GM19438 (cell line): Measurements from ENCODE around the gene LIPC.

ENCODE experiments used
- ATAC-seq: cut with Tn5 transposase; IDR thresholded peaks from one replicate; pipeline ENCODE4 v1.9.1; 2021; ENCODE audit warnings: low read depth; ENCODE audit not compliant: unreplicated experiment

The LIPC gene

DNA sequence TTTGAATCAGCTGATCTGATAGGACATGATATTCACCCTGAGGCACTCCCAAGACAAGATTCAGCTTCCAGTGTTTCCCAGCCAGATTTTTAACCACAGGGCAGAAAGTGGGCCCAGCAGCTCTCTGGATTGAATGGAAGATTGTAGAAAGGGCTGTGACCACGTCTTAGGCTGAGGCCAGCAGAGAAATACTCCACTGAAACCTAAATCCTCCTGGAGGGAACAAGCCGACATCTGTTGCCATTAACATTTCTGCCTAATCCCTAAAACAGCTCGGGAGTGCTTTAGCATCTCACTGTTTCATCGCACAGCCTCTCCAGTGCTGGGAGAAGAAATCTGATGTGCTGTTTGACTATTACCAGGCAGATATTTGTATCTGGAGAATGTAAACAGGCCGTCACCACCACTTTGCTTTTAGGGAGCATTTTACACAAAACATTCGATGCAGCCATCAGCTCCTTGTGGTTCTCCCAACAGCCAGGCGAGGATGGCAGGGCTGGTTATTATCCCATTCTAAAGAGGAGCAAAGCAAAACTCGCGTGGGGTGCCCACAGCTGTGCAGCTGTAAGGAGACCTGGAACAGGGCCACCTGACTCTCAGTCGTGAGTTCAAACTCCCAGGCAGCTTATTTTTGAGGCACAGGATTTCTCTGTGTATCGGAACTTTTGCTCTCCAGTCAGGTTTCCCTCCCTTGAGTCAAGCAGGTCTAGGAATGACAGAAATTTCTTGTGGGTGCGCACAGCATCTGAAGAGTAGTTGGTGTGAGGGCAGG is 117.4 kb downstream of the LIPC start:
- ATAC-seq, result no peak

DNA sequence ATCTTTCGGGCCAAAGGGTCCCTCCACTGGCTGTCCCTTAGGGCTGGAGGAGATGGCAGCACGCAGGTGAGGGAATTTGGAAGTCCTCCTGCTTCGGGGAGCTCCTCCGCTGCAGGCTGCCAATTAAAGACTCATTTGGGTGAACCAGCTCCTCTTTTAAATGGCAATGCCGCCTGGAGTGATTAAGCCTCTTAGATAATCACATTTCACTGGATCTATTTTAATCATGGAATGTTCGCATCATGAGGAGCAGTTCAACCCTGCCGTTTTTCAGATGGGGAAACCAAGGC is 117.9 kb downstream of the LIPC start:
- ATAC-seq, result no peak

GRCh38 chr15:58551084-58551763 is 119.4 kb downstream of the LIPC start:
- no peak for ATAC-seq

GRCh38 chr15:58551764-58552504 is 120.1 kb downstream of the LIPC start:
- ATAC-seq, result no peak

DNA sequence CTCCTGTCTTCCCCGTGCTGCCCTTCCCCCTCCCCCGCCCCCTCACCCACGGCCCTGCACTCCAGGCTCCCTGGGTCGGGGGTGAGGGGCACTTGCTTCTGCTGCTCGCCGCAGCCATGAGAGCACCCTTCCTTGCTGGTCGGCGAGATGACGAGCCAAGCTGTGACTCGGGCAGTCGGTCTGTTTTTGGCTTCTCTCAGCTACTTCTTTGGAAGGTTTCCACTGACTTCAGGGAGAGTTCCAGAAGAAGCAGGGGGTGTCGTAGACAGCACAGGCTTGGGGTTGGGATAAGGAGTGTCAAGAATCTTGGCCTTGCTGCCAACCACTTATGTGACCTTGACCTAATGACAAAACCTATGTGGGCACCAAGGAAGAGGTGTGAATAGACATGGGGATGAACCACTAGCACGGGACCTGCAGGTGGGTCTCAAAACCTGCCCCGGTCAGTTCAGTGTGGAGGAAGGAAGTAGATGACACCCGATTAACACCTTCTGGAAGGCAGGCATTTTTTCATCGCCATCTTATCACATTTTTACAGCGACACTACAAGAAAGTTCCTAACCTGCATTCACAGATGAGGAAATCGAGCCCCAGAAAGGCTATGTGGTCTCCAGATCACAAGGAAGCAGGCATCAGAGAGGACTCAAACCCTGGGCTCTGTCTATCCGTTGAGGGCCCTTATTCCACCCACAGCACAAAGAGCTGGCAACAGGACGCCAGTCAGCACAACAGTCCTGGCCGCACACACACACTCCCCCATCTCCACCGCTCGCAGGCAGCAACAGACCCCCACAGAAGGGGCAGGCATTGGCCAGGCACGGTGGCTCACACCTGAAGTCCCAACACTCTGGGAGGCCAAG is 120.9 kb downstream of the LIPC start:
- ATAC-seq, result no peak

DNA sequence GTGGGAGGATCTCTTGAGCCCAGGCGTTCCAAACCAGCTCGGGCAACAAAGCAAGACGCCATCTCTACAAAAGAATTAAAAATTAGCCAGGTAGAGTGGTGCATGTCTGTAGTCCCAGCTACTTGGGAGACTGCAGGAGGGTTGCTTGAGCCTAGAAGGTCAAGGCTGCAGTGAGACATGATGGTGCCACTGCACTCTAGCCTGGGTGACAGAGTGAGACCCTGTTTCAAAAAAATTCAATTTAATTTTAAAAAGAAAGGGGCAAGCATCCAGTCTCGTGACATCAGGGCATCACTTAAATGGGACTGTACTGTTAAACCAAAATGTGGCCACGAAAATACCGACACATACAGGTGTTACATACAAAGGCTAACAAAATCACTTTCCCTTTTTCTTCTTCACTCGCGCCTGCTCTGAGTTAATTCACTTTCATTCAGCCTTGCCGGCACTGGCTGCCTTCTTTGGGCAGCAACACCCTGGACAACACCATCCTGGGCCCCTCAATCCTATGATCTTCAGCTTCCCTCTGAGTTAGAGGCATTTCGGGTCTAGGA is 121.7 kb downstream of the LIPC start:
- ATAC-seq, result no peak

DNA sequence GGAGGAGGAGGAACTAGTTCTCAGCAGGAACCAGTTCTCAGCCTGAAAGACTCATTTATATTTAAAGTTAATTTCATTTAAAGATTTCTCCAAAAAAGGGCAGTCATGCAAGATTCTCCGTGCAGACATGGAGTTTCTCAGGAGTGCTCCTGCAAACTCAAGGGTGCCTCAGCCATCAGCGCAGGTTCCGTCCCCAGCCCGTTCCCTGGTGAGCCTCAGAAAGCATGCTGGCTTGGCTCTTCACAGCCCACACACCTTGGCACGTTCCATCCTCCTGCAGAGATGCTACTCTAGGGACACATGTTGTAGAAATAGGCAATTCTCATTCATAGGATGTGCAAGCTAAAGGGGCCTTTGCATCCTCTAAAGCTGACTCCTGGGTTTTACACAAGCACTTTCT is 123.0 kb downstream of the LIPC start:
- no peak for ATAC-seq

DNA sequence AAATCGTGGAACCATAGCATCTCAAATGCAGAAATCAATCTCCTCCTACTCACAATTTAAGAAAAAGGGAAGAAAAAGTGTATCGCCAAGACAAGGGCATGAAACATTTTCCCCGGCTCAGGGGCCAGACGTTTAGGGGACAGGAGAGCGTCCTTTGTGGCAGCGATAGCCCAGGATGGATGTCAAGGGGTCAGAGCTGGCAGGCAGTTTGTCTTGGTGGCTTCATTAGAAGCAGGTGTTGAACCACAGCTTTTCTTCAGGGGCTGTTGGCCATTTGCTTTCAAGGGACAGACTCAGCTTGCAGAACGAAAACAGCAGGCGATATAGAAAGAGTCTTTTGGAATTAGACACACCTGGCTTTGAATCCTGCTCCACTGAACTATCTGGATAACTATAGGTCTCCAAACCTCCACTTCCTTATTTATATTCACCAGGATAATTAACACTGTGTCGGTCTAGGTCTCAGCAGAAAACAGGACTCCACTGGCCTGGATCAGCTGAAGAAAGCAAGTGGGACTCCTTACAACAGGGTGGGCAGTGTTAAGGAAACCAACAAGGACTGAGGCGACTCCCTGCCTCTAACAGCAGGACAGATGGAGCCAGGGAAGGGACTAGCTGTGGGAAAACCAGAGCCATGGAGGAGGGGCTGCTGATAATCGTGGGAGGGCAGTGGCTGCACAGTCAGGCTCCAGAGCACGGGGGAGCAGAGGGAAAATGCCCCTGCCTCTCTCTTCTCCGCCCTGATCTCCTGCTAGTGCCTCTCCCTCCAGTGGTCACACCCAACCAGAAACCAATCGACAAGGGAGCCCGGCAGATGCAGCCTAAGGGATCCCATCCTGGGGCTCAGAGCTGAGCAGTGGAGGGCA is 123.6 kb downstream of the LIPC start:
- no peak for ATAC-seq

DNA sequence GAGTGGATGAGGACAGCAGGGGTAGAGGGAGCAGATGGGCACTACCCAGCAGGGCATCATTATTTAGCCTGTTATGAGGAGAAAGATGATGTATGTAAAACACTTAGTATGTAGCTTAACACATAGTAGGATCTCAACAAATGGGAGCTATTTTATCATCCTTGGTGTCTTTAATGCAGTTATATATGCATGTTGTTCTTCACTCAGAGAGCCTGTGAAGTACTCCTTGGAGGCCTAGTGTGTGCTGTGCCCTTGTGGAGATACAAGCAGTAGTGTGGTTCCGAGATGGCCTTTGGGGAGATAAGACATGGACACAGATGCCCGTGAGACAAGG is 124.2 kb downstream of the LIPC start:
- ATAC-seq, result no peak

DNA sequence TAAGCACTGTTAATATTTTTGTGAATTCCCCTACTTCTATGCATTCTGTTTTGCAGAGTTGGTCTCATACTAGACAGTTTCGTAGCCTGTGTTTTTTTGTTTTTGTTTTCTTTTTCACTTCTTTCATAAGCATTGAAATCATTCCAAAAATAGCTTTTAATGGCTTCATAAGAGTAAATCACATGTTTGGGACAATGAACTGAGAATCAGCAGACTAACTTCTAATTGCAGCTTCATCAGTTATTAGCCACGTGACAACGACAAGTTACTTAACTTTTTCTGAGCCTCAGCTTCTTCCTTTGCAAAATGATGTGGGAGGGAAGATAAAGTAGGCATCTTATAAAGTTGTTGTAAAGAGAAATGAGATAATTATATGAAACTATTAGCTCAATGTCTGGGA is 124.8 kb downstream of the LIPC start:
- no peak for ATAC-seq

DNA sequence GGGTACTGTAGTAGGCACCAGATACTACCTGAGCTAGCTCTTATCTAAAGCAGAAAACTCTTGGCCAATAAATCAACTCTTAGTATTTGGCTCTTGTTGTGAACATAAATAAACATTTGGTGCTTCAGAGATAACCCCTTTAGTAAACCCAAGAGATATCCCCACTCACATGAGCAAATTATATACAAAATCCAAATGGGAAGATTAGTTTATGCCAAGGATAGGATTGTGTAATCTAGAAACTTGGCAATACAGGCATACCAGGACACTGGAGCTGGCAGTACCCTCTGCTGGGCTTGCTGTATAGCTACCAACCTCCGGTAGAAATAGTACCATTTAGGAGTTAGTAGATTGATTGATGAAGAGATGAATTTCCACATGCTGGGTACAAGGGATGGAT is 127.0 kb downstream of the LIPC start:
- ATAC-seq, result no peak

DNA sequence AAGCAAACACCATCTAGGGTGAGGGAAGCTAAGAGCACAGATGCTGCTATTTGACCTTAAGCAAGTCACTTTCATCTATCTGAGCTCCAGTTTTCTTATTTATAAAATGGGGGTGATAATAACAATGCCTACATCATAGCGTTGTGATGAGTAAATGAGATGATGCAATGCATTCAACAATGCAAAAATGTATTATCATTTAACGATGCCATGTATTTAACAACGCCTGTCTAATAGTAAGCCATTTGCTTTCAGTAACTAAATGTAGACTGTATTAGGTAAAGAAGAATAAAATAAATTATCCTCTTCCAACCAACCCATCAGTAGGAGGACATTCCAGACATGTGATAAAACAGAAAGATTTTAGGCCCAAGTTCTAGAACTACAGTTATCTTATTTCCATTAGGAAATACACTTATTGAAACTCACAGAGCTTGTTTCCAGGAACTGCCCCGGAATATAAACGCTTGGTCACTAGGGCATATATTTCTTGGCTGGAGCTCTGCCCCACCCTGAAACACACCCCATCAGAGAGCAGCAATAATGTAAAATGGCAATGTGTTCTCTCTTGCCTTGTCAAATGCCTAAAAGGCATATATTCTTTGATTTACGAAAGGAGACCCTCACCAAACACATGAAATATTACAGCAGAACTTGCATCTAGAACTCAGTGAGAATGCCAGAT is 128.3 kb downstream of the LIPC start:
- no peak for ATAC-seq

DNA sequence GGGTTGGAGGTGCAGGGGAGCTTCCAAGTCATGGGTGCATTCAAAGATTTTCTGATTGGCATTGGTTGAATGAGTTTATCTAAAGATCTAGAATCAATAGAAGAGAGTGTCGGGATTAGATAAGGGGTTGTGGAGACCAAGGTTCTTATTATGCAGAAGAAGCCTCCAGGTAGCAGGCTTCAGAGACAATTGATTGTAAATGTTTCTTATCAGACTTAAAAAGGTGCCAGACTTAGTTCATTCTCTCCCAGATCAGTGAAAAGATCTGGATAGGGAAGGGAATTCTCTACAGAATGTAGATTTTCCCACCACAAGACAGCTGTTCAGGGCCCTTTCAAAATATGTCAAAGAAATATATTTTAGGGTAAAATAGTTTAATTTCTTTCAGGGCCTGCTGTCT is 129.5 kb downstream of the LIPC start:
- no peak for ATAC-seq

GRCh38 chr15:58562135-58562534 is 130.3 kb downstream of the LIPC start:
- ATAC-seq, result no peak

DNA sequence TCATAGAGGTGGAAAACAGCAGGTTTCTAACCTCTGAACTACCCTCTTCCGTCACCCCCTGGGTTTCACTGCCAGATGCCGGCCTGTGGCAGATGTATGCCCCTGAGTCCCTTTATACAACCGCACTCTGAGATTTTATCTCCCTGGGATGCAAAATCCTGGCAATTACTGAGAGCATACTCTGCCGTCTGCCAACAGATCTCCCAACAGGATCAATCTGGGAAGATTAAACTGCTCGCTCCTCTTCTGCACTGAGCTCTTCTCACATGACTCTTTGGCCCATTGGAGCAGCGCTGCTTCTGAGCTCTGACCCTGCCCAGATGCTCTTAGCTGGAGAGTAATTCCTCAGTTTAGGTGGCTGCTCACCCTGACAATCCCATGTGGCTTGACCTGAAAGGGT is 133.2 kb downstream of the LIPC start:
- no peak for ATAC-seq

GRCh38 chr15:58565619-58566018 is 133.8 kb downstream of the LIPC start:
- ATAC-seq, result no peak

GRCh38 chr15:58566029-58566428 is 134.2 kb downstream of the LIPC start:
- ATAC-seq, result no peak

DNA sequence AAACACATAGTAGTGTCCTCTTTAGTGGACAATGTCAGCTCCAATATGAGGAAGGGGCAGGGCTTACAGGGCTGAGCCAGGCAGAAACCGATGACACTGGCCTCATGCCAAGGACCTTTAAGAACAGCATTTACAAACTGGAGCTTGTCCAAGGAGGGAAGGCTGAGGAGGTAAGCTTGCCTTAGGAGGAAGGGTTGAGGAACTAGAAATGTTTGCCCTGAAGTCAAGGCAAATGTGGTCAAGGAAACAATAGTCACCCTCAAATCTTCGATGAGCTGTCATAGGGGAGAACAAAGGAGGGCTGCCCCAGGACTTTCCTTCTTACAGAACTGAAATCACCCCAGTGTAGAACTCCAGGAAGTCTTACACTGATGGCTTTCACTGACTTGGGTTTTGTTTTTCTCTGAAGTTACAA is 136.4 kb downstream of the LIPC start:
- no peak for ATAC-seq

DNA sequence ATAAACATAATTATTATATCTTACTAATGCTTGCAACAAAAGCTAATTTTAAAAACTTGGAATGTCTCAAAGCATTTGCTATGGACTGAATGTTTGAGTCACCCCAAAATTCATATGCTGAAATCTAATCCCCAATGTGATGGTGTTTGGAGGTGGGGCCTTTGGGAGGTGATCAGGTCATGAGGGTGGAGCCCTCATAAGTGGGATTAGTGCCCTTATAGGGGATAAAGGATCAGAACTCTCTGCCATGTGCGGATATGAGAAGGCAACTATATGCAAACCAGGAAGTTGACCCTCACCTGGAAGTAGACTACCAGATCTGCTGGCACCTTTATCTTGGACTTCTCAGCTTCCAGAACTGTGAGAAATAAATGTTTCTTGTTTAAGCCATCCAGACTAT is 137.7 kb downstream of the LIPC start:
- ATAC-seq, result no peak
